Activated effector memory CD4-positive, alpha-beta T cell treated with Interleukin-2 at 50 U/mL for 16 hours (primary cell): Measurements from ENCODE around the gene CFAP161.

Experiments used
- DNase-seq: peaks from one replicate; pipeline ENCODE4 v3.0.0-alpha.2; 2020

CFAP161 gene, protein sequence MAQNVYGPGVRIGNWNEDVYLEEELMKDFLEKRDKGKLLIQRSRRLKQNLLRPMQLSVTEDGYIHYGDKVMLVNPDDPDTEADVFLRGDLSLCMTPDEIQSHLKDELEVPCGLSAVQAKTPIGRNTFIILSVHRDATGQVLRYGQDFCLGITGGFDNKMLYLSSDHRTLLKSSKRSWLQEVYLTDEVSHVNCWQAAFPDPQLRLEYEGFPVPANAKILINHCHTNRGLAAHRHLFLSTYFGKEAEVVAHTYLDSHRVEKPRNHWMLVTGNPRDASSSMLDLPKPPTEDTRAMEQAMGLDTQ

DNA sequence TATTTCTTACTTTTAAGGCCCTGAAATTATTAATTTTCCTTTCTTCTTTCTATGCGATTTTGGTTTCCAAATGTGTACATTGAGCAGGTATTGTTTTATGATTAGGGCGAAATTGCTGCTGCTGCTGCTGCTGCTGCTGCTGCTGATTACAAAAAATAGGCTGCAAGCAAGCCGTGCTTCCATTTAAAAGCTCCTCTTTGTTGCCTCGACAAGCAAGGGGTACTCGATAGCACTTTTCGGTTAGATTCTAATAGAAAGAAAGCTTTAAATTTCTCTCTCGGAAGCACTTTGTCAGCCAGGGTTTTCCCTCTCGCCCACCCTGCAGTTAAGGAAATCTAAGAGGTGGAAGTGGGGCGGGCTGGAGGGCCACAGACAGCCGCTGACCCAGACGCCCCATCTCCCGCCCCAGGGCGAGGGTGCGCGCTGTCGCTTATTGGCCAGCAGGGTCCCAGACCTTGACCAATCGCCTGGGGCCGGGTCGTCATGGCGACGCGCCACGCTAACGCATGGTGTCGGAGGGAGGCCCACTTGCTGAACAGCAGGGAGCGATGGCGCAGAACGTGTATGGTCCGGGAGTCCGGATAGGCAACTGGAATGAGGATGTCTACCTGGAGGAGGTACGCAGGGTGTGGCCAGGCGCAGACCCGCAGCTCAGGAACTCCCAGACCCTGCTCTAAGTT, at the start of gene CFAP161:
CFAP161 (plus strand) TSS at position 489 of the 680 bp plus-strand sequence; CDS start at position 549, 60 bp downstream.
- DNase-seq, result no peak

DNA sequence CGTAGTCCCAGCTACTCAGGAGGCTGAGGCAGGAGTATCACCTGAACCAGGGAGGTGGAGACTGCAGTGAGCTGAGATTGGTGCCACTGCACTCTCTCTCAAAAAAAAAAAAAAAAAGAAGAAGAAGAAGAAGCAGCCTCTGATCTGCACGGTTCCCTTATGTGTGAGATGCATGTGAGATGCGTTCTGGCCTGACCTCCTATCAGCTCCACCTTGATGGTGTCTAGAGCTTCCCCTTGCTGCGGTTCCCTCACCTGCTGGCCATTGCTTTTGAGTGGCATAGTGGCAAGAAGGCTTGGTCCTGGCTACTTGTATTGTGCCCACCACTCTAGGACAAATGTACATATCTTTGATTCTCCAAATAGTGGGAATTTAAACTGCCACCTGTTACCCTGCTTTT, 49.4 kb upstream of the CFAP161 start:
- DNase-seq, result no peak

DNA sequence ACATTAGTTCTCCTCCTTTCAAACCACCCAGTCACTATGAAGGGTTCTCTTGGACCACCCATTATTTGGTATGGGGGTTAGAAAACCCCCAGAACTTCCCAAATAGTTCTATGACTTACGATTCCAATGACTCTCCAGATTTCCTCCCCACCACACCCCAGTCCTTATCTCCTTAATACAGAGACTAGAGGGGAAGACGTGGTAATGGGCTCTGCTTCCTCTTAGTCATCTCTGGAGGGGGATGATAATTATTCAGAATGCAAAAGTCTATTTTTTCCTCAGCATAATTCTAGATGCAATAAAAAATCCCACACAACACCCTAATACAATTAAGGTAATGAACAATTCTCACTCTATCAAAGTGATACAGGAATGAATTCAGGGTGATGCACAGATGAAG, 48.9 kb upstream of the CFAP161 start:
- no peak for DNase-seq

DNA sequence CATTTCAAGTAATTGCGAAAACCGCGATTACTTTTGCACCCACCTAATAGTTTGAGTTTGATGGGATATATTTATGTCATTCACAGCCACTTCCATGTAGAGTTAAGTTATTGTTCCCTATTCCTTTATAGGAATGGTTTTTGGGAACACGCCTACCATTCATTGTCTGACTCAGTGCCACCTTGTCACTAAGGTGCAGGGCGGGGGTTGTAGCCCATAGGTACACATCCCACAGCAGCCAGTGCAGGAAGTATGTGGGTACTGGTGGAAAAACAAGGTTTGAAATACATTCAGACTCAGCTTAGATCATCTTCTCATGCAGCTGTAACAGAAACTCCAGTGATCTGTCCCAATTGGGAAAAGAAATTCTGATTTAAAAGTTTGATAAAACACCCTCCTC, 48.2 kb upstream of the CFAP161 start:
- DNase-seq, result no peak

DNA sequence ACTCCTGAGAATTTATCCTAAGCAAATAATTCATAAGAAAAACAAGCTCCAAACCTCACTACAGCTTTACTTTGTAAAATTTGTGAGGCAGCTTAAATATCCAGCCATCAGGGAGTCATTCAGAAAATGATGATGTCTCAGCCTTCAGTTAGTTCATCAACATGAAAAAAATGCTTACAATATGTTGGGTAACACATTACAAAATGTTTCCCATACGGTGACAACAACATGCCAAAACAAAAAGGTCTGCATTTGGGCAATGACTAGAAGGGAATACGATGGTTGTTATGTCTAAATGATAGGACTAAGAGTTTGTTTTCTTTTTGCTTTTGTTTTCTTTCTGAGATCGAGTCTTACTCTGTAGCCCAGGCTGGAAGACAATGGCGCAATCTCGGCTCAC, 47.0 kb upstream of the CFAP161 start:
- no peak for DNase-seq

DNA sequence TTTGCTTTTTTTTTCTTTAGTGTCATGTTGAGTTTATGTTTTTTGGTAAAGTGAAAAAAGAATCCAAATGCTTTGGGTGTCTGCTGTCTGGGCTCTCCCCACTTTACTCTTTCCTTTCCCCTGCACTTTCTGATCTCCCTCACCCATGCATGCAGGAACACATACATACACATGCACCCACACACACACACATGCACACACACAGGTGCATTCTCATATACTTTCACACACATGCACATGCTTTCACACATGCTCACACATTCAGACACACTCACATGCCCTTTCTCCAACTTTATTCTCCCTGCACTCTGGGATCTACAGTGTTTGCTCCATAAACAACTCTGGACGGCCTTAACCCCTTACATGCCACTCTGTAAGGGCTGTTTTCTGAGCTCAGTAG, 46.4 kb upstream of the CFAP161 start:
- no peak for DNase-seq

DNA sequence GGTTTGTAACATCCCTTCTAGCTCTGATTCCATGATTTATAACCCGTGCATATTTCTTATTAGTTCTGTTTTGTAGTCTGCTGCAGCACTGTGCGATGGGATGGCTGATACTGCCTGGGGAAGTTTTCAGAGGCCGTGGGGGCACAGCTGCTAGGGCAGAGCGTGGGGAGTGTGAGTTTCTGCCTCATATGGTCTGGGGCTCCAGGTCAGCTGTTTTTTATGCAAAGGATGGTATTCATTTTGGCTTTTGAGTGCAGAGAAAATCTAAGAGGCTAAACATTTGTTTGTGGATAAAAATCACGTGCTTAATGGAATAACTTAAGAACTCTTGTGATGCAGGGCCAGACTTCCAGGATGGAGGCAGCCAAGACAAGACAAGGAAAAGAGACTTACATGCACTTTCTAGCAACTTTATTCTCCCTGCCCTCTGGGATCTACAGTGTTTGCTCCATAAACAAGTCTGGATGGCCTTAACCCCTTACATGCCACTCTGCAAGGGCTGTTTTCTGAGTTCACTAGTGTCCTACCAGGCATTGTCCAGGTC, 45.5 kb upstream of the CFAP161 start:
- no peak for DNase-seq

DNA sequence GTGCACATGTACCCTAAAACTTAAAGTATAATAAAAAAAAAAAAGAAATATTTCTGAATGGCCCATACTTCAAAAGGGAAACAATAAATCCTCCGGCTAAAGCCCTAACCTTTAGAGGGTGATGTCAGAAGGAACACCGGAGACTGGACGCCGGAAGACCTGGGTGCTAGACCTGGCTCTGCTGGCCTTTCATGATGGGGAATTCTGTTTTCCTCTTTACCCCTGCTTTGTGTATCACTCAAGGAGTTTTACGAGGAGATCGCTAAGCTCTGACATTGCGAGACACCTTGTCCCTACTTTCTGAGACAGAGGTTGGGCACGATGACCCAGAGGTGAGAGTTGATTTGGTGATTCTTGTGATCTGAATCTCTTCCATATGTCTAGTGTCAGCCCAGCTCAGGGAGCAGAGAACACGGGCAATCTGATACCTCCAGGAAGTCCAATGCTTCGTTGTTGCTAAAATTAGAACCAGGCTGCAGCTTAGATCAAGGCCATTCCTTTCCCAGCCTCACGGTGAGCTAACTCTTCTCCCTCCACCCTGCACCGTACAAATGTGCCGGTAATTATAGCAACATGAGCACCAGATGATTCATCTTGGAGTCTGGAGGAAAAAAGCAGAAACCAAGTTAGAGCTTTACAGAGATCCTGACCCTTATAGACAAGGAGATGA, 42.0 kb upstream of the CFAP161 start:
- no peak for DNase-seq

DNA sequence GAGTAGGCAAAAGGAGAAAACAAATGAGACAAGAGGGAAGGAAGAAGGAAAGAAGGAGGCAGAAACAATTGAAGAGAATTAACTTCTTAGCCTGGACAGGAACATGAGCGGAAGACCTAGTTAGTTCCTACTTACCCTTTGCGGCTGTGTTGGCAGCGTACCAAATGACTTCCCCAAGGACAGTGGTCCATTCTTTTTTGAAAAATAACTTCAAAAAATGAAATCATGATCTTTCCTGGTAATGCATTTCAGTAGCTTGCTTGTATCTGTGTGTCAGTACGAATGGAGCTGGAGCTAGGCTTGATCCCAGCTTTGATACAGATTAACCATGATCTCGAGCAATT, 41.5 kb upstream of the CFAP161 start:
- DNase-seq, result no peak

DNA sequence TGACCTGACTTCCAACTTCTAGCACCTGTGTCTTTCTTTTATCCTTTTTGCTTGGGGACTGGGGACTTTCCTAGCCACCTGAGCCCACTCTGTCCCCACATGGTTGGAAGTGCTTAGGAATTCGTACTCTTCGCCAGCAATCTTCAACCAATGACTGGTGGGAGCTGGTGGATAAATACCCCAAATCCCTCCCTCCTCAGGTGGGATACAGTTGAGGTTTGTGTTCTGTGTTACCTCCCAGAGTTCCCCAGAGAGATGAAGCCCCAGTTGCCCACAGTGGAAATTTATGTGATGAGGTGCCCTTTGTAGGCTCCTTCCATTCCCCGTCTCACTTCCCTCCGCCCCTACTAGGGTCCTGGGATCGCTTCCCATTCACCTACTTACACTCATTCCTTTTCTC, 40.1 kb upstream of the CFAP161 start:
- DNase-seq, result no peak

DNA sequence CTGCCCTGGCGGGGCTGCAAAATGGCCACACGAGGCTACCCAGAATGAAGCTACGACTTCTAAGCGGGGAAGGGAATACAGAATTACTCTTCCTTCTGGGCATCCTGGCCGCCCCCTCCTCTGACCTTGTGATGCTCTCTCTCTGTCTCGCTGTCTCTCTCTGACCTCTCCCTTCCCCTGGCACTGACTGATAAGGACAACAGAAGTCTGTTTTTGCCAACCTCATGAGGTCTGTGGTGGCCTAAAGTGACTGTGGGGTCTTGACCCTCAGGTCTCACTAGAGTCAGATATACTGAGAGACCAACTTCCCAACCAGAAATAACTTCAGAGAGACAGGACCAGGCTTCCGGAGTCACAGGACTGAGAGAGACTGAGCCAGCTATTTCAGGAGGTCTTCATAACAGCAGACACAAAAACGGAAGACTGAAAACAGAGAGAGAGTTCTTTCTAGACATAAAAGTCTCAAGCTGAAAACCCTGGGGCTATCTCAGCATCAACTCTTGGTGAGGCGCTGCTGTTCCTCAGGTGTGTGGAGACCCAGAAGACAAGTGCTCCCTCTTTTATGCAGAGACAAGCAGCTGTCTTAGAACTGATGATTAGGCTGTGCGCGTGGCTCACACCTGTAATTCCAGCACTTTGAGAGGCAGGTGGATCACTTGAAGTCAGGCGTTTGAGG, 38.2 kb upstream of the CFAP161 start:
- no peak for DNase-seq

DNA sequence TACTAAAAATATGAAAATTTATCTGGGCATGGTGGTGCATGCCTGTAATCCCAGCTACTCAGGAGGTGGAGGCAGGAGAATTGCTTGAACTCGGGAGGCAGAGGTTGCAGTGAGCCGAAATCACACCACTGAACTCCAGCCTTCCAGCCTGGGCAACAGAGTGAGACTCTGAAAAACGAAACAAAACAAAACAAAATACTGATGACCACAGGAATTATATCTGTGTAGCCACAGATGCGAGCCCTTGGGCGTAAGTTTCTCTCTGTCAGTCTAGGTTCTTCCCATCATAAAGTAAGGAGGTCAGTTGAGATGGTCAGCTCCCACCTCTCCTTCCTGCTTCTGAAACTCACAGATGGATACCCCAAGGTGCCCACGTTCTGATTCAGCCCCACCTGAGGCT, 37.7 kb upstream of the CFAP161 start:
- DNase-seq, result no peak

DNA sequence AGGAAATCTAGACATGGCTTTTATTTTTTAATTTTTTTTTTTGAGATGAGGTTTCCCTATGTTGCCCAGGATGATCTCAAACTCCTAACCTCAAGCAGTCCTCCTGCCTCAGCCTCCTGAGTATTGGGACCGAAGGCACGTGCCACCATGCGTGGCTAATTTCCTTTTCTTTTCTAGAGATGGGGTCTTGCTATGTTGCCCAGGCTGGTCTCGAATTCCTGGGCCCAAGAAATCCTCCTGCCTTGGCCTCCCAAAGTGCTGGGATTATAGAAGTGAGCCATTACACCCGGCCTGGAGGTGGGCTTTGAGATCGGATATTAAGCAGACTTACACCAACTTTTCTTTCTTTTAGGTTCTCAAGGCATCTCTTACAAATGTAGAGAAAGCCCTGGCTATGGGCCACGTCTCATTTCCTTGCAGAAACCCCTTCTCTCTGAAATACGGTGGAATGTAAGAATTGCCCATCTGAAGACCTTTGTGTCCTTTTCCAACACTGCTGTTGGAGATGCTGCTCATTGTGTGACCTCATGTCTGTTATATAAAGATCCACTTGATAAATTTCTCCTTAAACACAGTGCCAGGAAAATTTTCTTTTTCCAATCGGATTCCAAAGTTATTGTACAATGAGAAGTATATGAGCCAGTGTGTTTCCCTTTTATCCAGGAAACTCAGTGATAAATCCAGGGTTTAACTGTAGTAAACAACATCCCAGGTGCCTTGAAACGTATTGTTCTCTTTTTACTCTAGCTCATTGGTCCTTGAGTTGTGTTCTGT, 36.8 kb upstream of the CFAP161 start:
- DNase-seq, result no peak

DNA sequence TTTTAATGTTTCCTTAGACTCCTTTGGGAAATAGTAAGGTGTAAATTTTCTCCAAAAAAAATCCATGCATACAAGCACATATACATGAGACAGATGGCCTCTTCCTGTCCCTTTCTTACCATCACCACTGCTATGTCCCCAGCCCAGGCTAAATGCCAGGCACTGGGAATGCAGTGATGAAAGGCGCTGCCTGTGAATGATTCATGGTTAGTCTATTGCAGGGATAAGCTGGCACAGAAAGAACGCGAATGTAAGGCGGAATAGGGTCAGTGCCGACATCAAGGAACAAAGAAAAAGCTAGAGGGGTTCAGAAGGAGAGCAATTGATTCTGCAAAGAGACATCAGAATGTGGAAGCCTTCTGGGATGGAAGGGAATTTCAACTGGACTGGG, 36.2 kb upstream of the CFAP161 start:
- DNase-seq, result no peak

DNA sequence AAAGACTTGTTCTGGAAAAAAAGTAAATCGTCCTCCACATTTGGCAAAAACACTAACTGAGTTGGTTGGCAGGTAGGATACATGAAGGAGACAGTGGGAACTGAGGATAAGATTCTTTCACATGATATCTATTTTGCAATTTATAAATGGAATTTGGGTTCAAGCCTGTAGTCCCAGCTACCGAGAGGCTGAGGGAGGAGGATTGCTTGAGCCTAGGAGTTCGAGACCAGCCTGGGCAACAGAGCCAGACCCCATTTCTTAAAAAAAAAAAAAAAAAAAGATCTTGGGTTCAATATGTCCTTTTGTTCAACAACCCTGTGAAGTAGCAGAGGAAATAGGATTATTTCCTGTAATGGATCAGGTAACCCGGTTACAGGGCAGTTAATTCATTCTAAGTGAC, 35.7 kb upstream of the CFAP161 start:
- no peak for DNase-seq

DNA sequence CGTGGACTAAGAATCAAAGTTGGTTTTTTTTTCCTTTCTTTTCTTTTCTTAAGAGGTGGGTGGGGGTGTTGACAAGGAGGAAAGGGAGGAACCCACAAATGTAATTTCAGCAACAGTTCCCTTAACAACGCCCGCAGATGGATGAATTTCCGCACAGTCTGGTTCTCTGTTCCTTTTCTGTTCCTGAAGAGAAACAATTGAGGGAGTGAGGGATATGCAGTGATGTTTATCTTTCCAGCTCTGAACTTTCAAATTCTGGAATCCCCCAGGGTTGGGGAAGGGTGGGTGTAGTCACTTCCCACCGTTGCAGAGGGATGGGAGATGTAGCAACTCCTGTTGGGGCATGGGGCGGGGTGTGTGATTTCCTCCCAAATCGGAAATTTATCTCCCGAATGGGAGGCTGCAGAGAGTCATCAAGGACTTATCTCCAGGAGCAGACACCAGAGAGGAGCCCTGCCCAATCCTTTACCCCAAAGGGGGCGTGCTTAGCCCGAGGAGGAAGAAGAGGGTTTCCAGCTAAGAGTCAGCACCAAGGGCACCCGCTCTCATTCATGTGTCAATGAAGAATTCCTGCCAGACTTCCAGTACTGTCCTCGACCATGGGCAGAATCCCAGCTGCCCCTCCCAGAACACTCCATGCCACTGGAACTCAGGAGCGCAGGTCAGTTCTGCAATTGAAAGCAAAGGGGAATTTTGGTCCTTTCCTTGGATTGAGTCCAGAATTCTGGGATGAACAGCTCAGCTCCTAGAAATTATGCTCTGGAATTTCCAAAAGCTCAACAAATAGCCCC, 35.0 kb upstream of the CFAP161 start:
- DNase-seq, result no peak

DNA sequence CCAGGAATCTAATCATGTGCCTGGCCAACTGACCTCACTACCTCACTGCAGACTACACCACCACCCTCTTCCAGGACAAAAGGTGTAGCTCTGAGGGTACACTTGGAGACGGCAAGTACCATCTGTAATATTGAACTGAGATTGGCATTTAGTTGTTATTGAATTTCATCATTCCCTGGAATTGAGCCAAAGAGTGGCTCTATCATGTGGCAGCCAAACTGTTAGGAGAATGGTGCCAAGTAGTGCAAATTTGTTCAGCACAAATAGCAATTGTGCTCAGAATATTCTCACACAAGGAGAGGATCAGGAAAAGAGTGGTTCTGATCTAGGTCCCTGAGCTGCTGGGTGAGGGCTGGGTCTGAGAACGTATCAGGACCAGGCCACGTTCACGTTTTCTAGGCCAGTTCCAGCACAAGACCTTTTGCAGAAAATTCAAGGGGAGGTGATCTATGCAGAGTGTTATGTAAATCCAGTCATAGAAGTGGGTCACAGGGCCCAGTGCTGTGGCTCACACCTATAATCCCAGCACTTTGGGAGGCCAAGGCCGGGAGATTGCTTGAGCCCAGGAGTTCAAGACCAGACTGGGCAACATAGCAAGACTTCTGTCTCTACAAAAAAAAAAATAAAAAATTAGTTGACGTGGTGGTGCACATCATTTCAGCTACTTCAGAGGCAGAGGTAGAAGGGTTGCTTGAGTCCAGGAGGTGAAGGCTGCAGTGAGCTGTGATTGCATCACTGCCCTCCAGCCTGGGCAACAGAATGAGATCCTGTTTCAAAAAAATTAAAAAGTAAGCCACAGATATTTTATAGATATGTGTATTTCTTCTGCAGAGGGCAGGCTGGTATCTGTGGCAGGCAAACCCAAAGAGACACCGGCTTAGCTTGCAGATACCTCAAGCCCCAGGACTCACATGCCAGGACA, 31.9 kb upstream of the CFAP161 start:
- no peak for DNase-seq

DNA sequence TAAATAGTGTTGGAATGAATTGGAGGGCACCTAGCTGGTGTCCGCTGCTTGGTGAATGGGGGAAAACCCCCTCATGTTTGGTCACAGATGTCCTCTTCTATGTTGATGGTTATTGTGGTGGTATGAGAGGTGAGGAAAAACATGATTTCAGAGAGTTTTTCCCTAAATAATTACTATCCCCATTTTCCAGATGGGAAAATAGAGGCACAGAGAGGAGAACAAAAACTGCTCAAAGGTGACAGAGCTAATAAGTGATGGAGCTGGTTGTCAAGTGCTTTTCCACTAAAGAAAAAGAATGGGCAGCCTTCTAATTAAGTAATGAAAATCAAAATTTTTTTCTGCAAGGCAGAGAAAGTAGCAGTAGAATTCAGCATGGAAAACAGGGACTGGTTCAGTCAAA, 30.2 kb upstream of the CFAP161 start:
- no peak for DNase-seq

DNA sequence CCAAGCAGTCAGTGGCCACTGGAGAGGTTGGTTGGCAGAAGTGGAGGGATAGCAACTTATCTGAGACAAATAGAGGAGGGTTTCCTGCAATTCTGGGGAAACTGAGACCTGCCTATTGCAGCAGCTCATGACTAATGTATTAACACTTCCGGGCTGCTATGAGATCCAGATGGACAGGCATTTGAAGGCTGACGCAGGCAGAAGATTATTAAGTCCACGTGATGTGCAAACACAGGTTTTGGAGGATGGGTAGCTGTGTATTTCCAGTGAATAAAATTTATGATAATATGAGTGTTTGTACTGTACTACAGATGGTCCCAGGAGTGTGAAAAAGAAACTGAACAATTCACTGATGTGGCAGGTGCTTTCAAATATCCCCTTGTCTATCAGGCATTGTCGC, 28.5 kb upstream of the CFAP161 start:
- no peak for DNase-seq

DNA sequence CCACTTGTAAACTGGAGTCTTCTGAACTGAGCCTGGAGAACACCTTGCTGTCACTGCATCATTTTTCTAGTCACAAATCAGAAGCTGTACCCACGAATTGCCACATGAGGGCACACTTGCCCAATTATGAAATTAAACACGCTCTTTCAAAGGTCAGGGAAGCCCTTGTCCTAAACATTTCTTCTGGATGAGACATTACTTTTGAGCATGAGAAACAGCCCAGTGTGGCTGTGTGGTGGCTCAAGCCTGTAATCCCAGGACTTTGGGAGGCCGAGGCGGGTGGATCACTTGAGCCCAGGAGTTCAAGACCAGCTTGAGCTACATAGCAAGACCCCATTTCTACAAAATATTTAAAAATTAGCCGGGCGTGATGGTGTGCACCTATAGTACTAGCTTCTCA, 27.5 kb upstream of the CFAP161 start:
- DNase-seq, result no peak

DNA sequence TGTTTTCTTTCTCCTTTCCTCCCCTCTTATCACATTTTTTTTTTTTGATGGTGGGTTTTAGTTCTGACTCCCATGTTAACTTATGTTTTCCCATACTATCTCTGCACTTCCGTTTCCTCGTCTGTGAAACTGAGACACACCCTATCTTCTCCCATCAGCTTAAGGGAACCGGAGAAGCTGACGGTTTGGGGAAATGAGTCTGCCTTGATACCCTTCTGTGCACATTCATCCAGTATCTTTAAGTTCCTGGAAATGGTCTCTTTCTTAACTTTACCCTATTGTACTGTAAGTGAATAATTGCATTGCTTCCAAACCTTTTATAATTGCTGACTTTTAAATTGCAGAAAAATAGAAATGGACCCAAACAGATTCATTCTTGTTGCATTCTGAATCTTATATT, 26.2 kb upstream of the CFAP161 start:
- DNase-seq, result no peak
